Thyroid gland (tissue), 4 donors: ENCODE data around the gene RGPD3. TPM values are rescaled to one million over a fixed set of nuclear protein-coding genes. Genes with fewer than 3 reads are reported as not detected.

Source experiments
- DNase-seq, 2 donors: peaks; one replicate each; pipeline ENCODE4 v3.0.0-alpha.2; 2019
- H3K27ac ChIP-seq, 3 donors: fragments of 200-600 bp; sonication (generic); 1 replicate in 2 of 3; 2 replicates in 1 of 3; pipeline ENCODE4 v1.5.1; 2016 to 2019; ENCODE audit warnings: mild to moderate bottlenecking in 1 of 3, moderate library complexity in 1 of 3
- H3K27me3 ChIP-seq: fragments of 200-600 bp; sonication (generic); one replicate; pipeline ENCODE4 v1.5.1; 2019
- H3K36me3 ChIP-seq, 2 donors: fragments of 200-600 bp; sonication (generic); one replicate each; pipeline ENCODE4 v1.5.1; 2016 to 2019
- H3K4me1 ChIP-seq, 2 donors: fragments of 200-600 bp; sonication (generic); one replicate each; pipeline ENCODE4 v1.5.1; 2017 to 2019
- H3K4me3 ChIP-seq, 3 donors: fragments of 200-600 bp; sonication (generic); replicated peaks in 1 of 3; 1 replicate in 2 of 3; 2 replicates in 1 of 3; pipeline ENCODE4 v1.5.1; 2016; ENCODE audit warnings: mild to moderate bottlenecking in 1 of 3
- H3K9me3 ChIP-seq: fragments of 200-600 bp; sonication (generic); one replicate; pipeline ENCODE4 v1.5.1; 2017
- POLR2A ChIP-seq, 2 donors: fragments of 450-650 bp; IDR thresholded peaks; one replicate each; pipeline ENCODE4 v1.6.1; 2017; ENCODE audit warnings: antibody characterized with exemption in 2 of 2, mild to moderate bottlenecking in 2 of 2, moderate library complexity in 1 of 2
- WGBS, 2 donors: methylation state at CpG; one replicate each; pipeline ENCODE4 v1.1.5; 2017; 5-methylcytosine and 5-hydroxymethylcytosine counted together
- intact Hi-C: fragments of 100-400 bp; cut with DNase I; formaldehyde crosslinking; loops from one replicate; pipeline ENCODE4 v1.15.1; 2023
- total RNA-seq, 4 donors: library from RNA; depleted of rRNA; stranded (reverse); fragments of >200 nt; gene quantifications; one replicate each; pipeline ENCODE4 v1.2.3, GENCODE V29; 2016
- TF ChIP-seq, protein P1 (sequence below), 6 experiments: fragments of 200-600 bp in 3 of 6; fragments of 450-650 bp in 3 of 6; sonication (generic) in 3 of 6; IDR thresholded peaks; one replicate each; pipeline ENCODE4 v1.5.1; 2016 to 2019; ENCODE audit warnings: antibody characterized with exemption in 6 of 6, mild to moderate bottlenecking in 2 of 6, inconsistent platforms in 1 of 6, moderate library complexity in 1 of 6

The RGPD3 gene
- total RNA-seq, 4 donors from 2014 or later = 0.63 to 1.2 (median 0.70) TPM

DNA sequence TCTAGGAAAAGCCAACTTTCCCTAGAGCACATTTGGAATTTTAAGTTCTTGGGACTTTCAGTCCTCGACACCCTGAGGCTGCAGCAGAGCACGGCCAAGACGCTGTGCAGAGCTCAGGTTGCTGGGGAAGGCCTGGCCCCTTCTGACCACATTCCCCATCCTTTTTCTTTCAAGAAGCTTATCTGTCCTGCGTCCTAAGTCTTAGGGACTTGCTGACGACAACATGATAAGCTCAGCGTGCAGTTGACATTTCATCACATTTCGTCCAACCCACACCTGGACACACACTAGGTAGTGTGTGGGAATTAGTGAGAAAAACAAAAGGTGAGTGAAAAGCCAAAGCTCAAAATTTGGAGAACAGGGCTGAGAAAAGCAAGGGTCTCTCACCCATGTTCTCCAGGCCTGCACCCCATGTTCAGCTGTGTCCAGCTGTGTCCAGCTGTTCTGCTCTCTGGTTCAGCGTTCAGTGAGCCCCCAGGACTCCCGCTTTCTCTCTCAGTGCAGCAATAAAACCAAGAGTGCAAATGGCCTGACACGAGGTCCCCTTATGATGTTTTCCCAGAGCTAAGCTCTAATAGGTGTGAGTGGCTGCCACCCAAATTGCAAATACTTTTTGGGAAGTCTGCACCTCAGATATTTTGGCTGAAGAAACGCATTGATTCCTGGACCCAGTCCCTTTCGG is 101.9 kb downstream of the RGPD3 start:
- WGBS, 2 donors = 83 to 86% methylated on average over 12 of the region's 12 CpGs
- TF ChIP-seq POLR2A (IDR thresholded peaks at IDR 0.05) = no peak
- TF ChIP-seq, protein P1, sequence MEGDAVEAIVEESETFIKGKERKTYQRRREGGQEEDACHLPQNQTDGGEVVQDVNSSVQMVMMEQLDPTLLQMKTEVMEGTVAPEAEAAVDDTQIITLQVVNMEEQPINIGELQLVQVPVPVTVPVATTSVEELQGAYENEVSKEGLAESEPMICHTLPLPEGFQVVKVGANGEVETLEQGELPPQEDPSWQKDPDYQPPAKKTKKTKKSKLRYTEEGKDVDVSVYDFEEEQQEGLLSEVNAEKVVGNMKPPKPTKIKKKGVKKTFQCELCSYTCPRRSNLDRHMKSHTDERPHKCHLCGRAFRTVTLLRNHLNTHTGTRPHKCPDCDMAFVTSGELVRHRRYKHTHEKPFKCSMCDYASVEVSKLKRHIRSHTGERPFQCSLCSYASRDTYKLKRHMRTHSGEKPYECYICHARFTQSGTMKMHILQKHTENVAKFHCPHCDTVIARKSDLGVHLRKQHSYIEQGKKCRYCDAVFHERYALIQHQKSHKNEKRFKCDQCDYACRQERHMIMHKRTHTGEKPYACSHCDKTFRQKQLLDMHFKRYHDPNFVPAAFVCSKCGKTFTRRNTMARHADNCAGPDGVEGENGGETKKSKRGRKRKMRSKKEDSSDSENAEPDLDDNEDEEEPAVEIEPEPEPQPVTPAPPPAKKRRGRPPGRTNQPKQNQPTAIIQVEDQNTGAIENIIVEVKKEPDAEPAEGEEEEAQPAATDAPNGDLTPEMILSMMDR (IDR thresholded peaks at IDR 0.05) = no peak
- H3K27ac ChIP-seq = no peak overlapping the region
- H3K27me3 ChIP-seq = no peaks in the 10 kb centered on the region
- H3K4me1 ChIP-seq = no peaks in the 10 kb centered on the region
- intact Hi-C loops = no loop called here
- no peaks in the 10 kb centered on the region for H3K36me3 ChIP-seq
- DNase-seq = no peak
- H3K4me3 ChIP-seq = no peak overlapping the region
- no peaks in the 10 kb centered on the region for H3K9me3 ChIP-seq

DNA sequence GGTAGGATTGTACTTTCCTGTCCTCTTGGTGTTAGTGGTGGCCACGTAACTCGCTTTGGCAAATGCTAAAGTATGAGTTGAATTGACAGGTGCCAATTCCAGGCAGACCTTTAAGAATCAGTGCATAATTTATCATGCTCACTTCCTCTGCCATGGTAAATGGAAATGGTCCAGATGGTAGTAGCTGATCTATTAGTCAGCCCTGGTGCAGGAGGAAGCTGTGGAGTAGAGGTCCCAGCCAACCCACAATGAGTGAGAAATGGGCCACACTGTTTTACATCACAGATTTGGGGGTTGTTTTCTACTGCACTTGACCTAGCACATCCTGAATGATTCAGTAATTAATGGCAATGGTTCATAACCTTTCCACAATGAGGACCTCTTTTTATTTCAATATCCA is 104.4 kb downstream of the RGPD3 start:
- Histone ChIP-seq H3K4me3 (no peak overlapping the region), H3K27me3 (no peaks in the 10 kb centered on the region), H3K4me1 (no peaks in the 10 kb centered on the region), H3K36me3 (no peaks in the 10 kb centered on the region), H3K9me3 (no peaks in the 10 kb centered on the region), H3K27ac (no peak overlapping the region)
- intact Hi-C loops = no loop called here
- TF ChIP-seq POLR2A (IDR thresholded peaks at IDR 0.05) = no peak
- TF ChIP-seq, protein P1 (IDR thresholded peaks at IDR 0.05) = no peak
- 79 to 91% methylated on average over 2 of the region's 2 CpGs for WGBS, 2 donors
- DNase-seq = no peak

DNA sequence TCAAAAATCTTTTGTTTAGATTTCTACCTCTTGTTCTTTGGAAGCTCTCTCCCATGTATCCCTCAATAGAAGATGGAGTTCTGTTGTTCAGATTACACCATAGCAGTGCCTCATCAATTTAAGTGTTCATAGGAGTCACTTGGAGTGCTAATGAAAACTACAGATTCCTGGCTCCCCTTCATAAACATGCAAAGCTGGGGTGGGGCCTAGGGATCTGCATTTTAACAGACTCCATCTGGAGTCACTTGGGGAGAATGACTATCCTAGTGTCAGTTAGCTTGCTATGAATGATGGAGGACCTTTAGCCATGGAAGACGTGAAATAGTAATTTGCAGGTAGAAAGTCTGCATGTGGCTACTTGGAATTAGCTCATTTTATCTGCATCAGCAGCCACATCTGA is 105.4 kb downstream of the RGPD3 start:
- TF ChIP-seq, protein P1 (IDR thresholded peaks at IDR 0.05) = no peak
- TF ChIP-seq POLR2A (IDR thresholded peaks at IDR 0.05) = no peak
- Histone ChIP-seq H3K36me3 (no peaks in the 10 kb centered on the region), H3K27ac (no peak overlapping the region), H3K4me3 (no peak overlapping the region), H3K9me3 (no peaks in the 10 kb centered on the region), H3K27me3 (no peaks in the 10 kb centered on the region), H3K4me1 (no peaks in the 10 kb centered on the region)
- intact Hi-C loops = no loop called here
- no peak for DNase-seq
- 0 to 2% methylated on average over 1 of the region's 1 CpG for WGBS, 2 donors

DNA sequence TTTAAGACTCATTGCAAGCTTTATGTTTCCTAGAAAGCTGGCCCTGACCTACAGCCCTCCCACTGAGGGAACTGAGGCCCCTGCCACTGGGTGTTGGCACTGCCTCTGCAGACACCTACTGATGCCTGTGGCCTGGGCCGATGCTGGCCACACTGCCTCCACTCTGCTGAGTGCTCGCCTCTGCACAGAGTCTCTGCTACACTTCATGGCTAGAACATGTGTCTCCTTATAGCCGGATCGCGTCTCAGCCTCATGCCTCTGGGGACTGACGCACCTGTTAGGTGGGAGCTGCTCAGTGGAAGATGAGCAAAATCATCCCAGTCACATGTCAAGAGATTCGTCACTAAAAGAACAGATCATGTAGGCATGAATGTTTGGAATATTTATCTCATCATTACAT is 108.7 kb downstream of the RGPD3 start:
- H3K4me1 ChIP-seq = no peaks in the 10 kb centered on the region
- intact Hi-C loops = no loop called here
- WGBS, 2 donors = 92 to 93% methylated on average over 6 to 7 of the region's 7 CpGs
- no peaks in the 10 kb centered on the region for H3K36me3 ChIP-seq
- no peaks in the 10 kb centered on the region for H3K9me3 ChIP-seq
- no peak for TF ChIP-seq POLR2A (IDR thresholded peaks at IDR 0.05)
- TF ChIP-seq, protein P1 (IDR thresholded peaks at IDR 0.05) = no peak
- H3K27me3 ChIP-seq = no peaks in the 10 kb centered on the region
- no peak overlapping the region for H3K27ac ChIP-seq
- H3K4me3 ChIP-seq = no peak overlapping the region
- DNase-seq = no peak

DNA sequence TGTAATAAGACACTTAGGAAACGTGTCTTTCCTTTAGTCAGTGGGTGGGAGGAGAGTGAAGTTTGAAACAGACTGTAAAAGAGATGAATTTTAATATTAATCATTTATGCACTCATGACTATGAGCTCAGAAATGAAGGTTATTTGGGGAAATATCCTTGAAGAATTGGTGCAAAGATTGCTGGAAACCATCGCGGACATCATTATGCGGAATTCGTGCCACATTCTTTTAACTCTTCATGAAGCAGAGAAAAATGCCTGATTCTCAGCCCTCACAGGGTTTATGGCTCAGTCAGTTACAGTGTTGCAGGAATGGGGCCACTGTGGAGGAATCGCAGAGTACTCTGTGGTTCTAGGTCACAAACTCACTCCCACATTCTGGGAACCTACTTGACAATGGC is 109.7 kb downstream of the RGPD3 start:
- Histone ChIP-seq H3K27ac (no peak overlapping the region), H3K36me3 (no peaks in the 10 kb centered on the region), H3K27me3 (no peaks in the 10 kb centered on the region), H3K4me3 (no peak overlapping the region), H3K9me3 (no peaks in the 10 kb centered on the region), H3K4me1 (no peaks in the 10 kb centered on the region)
- intact Hi-C loops = no loop called here
- no peak for DNase-seq
- 62 to 63% methylated on average over 6 of the region's 6 CpGs for WGBS, 2 donors
- TF ChIP-seq, protein P1 (IDR thresholded peaks at IDR 0.05) = no peak
- TF ChIP-seq POLR2A (IDR thresholded peaks at IDR 0.05) = no peak
